Endothelial cell (in vitro differentiated cells): ENCODE measurements around the gene F13A1. TPM values are rescaled to one million over a fixed set of nuclear protein-coding genes. Genes with fewer than 3 reads are reported as not detected.

Source experiments
- DNase-seq: peaks from one replicate; pipeline ENCODE4 v3.0.0; 2021; ENCODE audit warnings: low spot score
- H3K27ac Mint-ChIP-seq: one replicate; pipeline ENCODE4 v1.8.0; 2021; ENCODE audit warnings: mixed read lengths, inconsistent platforms; ENCODE audit not compliant: unreplicated experiment
- H3K27me3 Mint-ChIP-seq: one replicate; pipeline ENCODE4 v1.8.0; 2021; ENCODE audit warnings: mild to moderate bottlenecking, moderate library complexity, mixed read lengths, inconsistent platforms; ENCODE audit not compliant: unreplicated experiment
- H3K36me3 Mint-ChIP-seq: one replicate; pipeline ENCODE4 v1.8.0; 2021; ENCODE audit warnings: mild to moderate bottlenecking, low read depth, mixed read lengths, inconsistent platforms; ENCODE audit not compliant: unreplicated experiment
- H3K4me1 Mint-ChIP-seq: one replicate; pipeline ENCODE4 v1.8.0; 2021; ENCODE audit warnings: mild to moderate bottlenecking, mixed read lengths, inconsistent platforms; ENCODE audit not compliant: unreplicated experiment
- H3K4me3 Mint-ChIP-seq: one replicate; pipeline ENCODE4 v1.8.0; 2021; ENCODE audit warnings: mild to moderate bottlenecking, mixed read lengths, inconsistent platforms; ENCODE audit not compliant: unreplicated experiment
- H3K9me3 Mint-ChIP-seq: one replicate; pipeline ENCODE4 v1.8.0; 2021; ENCODE audit warnings: mixed read lengths, inconsistent platforms; ENCODE audit not compliant: unreplicated experiment
- CTCF ChIP-seq: fragments of 200-600 bp; sonication (generic); IDR thresholded peaks from one replicate; pipeline ENCODE4 v1.5.0; 2021; ENCODE audit warnings: antibody characterized with exemption; ENCODE audit not compliant: unreplicated experiment
- total RNA-seq: library from RNA; stranded (reverse); fragmentation: NEBNext Ultra II Directional; extraction: Animal tissue kit (Norgen Biotek cat#: 25700); gene quantifications from one replicate; pipeline ENCODE4 v1.2.1, GENCODE V29; 2021; ENCODE audit not compliant: unreplicated experiment

The F13A1 gene
- total RNA-seq, 1 donor from 2014 or later = not detected

GRCh38 chr6:6248651-6249050 is 71.8 kb downstream of the F13A1 start:
- DNase-seq = no peak
- H3K27me3 Mint-ChIP-seq = no peaks in the 10 kb centered on the region
- TF ChIP-seq CTCF = no peak
- no peak overlapping the region for H3K4me3 Mint-ChIP-seq
- no peaks in the 10 kb centered on the region for H3K9me3 Mint-ChIP-seq
- no peaks in the 10 kb centered on the region for H3K36me3 Mint-ChIP-seq
- no peaks in the 10 kb centered on the region for H3K4me1 Mint-ChIP-seq
- no peak overlapping the region for H3K27ac Mint-ChIP-seq

GRCh38 chr6:6246544-6246943 is 73.9 kb downstream of the F13A1 start:
- DNase-seq = no peak
- no peaks in the 10 kb centered on the region for H3K9me3 Mint-ChIP-seq
- H3K4me1 Mint-ChIP-seq = no peaks in the 10 kb centered on the region
- TF ChIP-seq CTCF = no peak
- peaks cover 3% of the 10 kb centered on the region for H3K27me3 Mint-ChIP-seq
- H3K27ac Mint-ChIP-seq = no peak overlapping the region
- no peak overlapping the region for H3K4me3 Mint-ChIP-seq
- peaks cover 4% of the 10 kb centered on the region for H3K36me3 Mint-ChIP-seq

- Mint-ChIP-seq H3K27me3 (peaks cover 3% of the 10 kb centered on the region), H3K9me3 (no peaks in the 10 kb centered on the region), H3K36me3 (peaks cover 4% of the 10 kb centered on the region), H3K4me1 (peaks cover under 1% of the 10 kb centered on the region), H3K4me3 (no peak overlapping the region), H3K27ac (no peak overlapping the region)
- no peak for TF ChIP-seq CTCF
- DNase-seq = no peak
These were observed 75.8 kb downstream of the F13A1 start for GRCh38 chr6:6244624-6245023.

GRCh38 chr6:6243846-6244245 is 76.6 kb downstream of the F13A1 start:
- Mint-ChIP-seq H3K36me3 (peaks cover 4% of the 10 kb centered on the region), H3K9me3 (no peaks in the 10 kb centered on the region), H3K27me3 (peaks cover 3% of the 10 kb centered on the region), H3K27ac (no peak overlapping the region), H3K4me1 (peaks cover 2% of the 10 kb centered on the region), H3K4me3 (no peak overlapping the region)
- no peak for TF ChIP-seq CTCF
- DNase-seq = no peak

GRCh38 chr6:6239598-6240581 is 80.6 kb downstream of the F13A1 start:
- no peak overlapping the region for H3K4me3 Mint-ChIP-seq
- H3K9me3 Mint-ChIP-seq = no peaks in the 10 kb centered on the region
- H3K27me3 Mint-ChIP-seq = peaks cover 3% of the 10 kb centered on the region
- DNase-seq = no peak
- H3K4me1 Mint-ChIP-seq = peaks cover 2% of the 10 kb centered on the region
- no peak for TF ChIP-seq CTCF
- no peak overlapping the region for H3K27ac Mint-ChIP-seq
- peaks cover 4% of the 10 kb centered on the region for H3K36me3 Mint-ChIP-seq
